Activated CD8-positive, alpha-beta memory T cell treated with anti-CD3 and anti-CD28 coated beads for 4 hours (primary cell): Measurements from ENCODE around the gene FGD6.

Experiments used
- DNase-seq, 2 donors: peaks; one replicate each; pipeline ENCODE4 v3.0.0-alpha.2; 2020; ENCODE audit warnings: low read depth in 2 of 2

The FGD6 gene

DNA sequence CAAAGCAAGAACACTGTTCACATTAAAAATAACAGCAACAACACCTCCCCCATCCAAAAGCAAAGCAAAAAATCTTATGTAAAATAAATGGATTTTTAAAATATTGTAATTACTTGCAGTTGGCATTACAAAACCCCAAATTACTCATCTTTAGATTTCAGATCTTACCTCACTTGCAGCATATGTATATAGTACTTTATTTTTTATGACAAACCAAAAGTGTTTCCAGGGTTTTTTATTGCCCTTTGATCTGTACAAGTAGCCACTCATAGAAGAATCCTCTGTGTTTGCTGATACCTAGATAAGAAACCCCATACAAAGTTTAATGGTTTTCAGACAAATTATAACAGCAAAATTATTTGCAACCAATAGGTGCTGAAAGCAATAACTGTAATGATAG is 131.7 kb downstream of the FGD6 start:
- DNase-seq: no peak

DNA sequence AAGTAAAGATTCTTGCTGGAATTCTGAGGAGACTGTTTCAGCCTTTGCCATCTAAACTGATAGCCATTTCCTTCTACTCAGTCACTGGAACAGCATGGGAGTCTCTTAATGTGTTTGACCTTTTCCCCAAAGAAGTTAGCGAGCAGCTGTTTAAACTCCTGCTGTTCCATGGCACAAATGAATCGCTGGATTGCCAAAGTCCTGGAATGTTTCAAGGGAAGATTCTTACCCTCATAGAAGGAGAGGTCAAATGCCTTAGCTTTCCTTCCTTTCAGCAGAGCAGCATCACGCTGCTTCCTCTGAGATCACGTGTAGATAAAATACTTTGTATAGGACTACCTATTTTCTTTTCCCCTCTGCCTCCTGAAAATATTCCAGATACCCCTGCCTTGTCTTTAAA is 133.3 kb downstream of the FGD6 start:
- DNase-seq: no peak

DNA sequence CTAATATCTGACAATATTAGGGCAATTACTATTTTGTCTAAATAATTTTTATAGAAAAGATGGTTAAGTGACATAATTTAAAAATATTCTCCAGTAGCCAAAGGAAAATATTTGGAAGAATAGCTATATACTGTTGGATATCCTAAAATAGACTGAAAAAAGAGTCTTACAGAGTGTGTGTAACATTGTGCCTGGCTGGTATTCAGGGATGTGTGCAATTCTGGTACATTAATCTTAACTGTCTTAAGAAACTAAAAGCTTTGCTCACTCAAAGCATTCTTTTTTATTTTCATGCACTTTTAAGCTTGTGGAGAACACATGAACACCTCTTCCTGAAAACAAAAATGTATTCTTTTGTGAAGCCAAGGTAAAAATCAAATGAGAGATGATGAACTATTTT is 133.8 kb downstream of the FGD6 start:
- no peak for DNase-seq

DNA sequence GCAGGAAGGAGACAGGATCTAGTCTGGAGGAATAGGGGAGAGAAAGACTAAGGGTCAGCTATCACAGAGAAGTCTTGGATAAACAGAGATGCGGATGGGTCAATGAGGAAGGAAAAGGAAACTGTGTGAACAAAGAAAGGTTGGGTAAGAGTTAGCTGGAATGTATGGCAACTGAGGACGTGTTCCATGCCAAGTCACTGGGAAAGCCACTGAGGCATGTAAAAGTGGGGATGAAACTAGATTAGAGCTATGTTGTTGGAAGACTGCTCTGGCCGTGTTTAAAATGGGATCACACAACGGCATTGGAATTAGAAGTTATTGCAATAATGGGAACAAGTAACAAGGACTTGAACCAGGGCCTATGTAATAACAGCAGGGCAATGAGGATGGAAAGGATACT is 139.9 kb downstream of the FGD6 start:
- DNase-seq: no peak

DNA sequence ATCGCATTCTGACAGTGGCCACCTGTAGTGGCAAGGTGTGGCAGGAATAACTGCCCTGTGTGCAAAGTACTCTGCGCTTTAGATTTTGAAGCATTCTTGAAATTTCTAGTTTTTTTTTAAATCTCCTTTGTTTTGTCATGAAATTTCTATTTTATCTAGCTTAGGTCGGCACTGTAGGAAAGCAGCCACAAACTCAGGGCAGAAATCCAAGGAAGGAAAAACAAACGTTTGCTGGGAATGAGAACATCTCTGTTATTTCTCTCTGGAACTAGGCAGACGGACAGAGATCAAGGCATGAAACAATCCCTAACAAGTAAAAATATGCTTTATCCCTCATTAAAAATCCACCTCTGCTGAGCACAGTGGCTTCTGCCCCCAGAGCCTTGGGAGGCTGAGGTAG is 142.5 kb downstream of the FGD6 start:
- no peak for DNase-seq

DNA sequence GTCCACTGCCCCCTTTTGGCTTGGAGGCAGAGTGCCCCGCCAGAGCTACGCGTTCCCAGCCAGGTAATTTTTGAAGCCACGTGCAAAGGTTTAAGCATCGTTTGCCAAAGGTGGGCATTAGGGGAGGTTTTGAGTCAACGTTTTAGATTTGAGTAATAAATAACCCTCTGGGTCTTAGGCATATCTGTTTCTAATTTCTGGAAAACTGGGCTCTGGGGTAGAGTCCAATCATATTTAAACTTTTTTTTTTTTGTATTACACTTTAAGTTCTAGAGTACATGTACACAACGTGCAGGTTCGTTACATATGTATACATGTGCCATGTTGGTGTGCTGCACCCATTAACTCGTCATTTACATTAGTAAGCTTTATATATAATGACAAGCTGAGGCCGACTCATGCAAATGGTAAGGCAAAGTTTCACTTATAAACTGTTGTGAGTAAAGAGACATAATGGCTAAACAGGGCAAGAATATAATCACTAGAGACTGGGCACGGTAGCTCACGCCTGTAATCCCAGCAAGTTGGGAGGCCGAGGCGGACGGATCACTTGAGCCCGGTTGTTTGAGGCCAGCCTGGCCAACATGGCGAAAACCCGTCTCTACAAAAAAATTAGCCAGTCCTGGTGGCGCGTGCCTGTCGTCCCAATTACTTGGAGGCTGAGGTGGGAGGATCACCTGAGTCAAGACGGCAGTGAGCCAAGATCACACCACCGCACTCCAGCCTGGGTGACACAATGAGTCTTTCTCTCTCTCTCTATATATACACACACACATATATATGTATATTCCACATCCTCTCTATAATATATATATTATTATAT is 143.4 kb downstream of the FGD6 start:
- DNase-seq: no peak

DNA sequence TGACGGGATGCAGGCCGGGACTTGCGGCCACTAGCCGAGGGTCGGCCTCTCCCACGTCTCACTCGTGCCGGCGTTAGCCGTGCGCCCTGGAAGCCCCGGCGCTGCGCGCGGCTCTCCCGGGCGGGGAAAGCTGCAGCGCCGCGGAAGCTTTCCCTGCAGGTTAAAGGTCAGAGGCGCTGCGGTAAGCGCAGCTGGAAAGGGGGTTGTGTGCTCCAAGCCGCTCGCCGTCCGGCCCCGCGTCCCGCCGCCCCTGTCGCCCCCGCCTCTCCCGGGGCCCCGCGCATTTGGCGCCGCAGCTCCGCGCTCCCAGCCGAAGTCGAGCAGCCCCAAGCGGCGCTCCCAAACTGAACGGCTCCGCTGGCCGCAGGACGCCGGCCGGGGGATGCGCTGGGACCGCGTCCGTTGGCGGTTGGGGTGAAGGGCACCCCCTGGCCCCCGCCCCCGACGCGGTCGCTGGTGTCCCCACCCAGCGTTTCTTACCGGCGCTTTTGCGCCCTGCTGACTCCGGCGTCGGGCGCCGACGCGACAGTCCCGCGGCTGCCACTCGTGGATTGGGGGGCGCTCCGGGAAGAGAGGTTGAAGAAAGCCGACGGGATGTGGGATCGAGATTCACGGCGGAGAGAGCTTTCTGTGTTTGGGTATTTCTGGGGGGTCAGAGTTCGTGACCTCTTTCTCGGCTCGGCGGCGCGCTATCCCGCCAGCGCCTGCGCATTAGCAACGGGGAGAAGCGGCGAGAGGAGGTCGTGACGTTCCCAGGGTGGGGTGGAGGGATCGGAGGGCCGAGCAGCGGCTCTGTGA is 144.2 kb downstream of the FGD6 start, which contains the start of gene NR2C1:
NR2C1 (minus strand) TSS at position 719 of the 798 bp plus-strand sequence. CDS start 6,234 bp downstream, outside the sequence.
- peak; percentile 82 to 89 for DNase-seq

DNA sequence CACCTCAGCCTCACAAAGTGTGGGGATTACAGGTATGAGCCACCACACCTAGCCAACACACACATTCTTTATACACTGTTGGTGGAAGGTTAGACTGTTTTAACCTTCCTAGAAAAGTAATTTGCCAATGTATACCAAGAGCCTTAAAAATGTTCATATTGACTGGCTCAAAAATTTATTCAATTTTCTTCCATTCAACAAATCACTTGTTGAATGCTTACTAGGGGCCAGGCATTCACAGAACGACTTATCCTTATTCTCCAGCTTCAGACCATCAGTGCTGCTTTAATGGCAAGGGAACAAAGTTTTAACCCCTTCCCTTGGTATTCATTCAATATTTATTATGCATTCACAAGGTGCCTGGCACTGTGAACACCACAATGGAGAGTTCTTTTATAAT is 146.9 kb downstream of the FGD6 start:
- no peak for DNase-seq

DNA sequence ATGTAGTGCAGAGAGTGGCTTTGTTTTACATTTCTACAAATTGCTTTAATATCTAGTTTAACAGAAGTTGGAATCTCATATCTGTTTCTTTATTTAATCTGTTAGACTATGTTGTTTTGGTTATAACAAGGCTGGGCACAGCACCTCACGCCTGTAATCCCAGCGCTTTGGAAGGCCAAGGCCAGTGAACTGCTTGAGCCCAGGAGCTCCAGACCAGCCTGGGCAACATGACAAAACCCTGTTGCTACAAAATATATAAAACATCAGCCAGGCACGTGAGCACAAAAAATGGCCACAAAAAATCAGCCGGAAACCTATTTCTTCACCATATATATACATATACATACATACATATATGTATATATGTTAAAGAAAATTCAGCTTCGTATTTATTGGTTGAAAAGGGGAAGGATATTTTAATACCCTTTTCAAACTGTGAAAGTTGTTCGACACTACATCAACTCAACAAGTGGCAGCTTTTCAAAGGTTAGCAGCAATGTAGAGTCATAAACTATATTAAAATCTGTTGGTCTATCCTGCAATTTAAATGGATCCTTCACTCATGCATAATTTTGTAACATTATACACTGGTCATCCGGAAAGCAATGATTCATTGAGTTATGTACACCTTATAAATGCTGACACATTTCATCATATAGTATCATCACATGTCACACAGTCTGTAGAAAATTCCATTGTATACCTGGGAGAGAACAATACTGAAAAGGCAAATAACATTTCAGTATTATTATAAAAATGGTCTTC is 151.0 kb downstream of the FGD6 start:
- DNase-seq: no peak

DNA sequence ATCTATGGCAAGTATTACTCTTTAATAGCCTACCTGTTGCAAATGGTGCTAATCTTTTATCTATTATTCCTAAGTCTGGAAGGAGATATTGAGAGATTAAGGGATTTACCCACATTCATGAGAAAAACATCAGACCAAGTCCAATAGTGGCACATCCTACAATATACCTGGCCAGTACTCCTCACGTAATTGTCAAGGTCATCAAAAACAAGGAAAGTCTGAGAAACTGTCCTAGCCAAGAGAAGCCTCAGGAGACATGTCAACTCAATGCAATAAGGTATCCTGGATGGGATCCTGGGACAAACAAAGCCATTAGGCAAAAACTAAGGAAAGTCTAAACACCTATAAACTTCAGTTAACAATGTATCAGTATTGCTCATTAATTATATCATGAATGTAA is 156.3 kb downstream of the FGD6 start:
- no peak for DNase-seq

DNA sequence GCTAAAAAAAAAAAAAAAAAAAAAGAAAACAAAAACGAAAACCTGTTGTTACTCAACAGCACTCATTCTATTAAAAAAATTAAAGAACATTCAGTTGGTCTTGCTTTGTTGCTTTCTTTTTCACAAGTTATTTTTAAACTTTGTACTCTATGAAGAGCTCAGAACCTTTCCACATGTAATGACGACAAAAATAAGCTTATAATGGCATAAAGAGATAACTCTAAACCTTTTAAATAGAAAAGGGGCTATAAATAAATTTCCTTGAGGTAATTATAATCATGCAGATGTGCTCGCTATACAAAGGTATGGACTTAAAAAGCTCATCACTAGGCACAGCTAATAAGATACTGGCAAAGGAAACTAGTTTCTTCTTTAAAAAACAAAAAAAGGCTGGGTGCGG is 157.3 kb downstream of the FGD6 start:
- no peak for DNase-seq

DNA sequence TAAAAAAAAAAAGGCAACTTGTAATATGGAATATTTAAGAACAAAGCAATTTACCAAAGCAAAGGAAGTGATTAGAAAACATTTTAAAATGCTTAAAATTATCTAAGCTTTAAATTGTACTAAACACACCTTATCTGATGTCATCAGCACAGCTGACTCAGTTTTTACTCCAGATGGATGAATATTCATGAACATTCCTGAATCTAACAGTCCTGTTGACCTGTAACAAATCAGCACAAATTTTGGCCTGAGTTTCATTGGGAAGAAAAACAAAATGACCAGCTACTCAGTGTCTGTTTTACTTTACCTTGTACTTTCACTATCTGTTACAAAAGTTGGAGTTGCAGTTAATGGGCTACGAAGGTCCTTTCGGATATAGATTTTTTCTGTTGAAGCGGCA is 159.8 kb downstream of the FGD6 start:
- no peak for DNase-seq

DNA sequence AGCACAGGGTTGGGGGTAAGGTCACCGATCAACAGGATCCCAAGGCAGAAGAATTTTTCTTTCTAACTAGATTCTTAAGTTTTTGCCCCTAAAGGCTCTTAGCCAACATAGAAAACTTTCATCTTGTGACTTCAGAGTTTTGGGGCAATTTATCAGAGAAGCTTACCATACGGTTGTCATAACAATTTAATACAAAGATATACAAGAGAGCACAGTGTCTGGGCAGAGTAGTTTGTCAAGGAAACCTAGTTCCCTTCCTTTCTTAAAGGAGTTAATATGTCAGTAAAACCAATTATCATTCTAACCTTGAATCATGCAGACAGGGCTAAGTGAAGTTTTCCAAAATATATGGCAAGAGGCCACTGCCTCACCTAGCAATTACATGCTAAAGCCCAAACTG is 162.2 kb downstream of the FGD6 start:
- no peak for DNase-seq

DNA sequence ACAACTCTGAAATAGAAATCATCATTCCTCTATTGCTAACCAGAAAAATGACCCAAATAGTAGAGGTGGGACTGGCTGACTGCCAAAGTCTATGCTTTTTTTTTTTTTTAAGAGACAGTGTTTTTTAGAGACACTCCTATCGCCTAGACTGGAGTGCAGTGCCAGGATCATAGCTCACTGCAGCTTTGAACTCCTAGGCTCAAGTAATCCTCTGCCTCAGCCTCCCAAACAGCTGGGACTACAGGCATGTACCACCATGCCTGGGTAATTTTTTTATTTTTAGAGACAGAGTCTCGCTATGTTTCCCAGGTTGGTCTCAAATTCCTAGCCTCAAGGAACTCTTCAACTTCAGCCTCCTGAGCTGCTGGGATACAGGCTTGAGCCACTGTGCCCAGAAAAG is 163.1 kb downstream of the FGD6 start:
- DNase-seq: no peak

DNA sequence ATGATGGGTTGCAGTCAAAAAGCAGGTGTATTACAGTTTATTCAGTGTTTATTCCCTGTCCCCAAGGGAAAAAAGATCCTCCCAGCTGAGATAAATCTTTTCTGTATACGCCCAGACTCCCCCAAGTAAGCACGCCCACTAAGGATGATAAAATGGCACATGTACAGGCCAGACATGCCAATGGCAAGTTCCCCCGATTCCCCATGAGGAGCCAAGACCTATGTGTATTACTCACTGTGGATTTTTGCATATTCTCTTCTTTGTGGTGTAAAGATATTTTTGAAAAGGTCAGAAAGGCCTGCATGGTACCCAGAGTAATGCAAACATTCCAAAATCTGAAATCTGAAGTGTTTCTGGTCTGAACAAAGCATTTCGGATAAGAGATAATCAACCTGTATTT is 166.0 kb downstream of the FGD6 start:
- no peak for DNase-seq

DNA sequence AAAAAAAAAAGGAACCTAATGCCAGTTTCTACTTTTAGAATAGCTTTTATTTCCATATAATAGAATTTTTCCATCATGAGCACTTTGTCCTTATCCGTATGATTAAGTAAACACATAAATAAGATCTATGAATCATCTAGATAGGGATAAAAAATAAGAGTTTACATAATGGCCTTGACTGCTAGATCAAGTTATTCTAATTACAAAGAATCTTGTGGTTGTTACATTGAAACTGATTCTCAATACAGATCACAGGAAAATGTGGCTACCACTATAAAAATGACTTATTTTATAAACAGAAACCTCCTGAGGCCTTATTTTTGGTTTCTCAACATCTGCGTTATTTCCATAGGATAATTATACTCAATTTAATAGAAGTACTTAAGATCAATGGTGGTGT is 179.4 kb downstream of the FGD6 start:
- DNase-seq: no peak

DNA sequence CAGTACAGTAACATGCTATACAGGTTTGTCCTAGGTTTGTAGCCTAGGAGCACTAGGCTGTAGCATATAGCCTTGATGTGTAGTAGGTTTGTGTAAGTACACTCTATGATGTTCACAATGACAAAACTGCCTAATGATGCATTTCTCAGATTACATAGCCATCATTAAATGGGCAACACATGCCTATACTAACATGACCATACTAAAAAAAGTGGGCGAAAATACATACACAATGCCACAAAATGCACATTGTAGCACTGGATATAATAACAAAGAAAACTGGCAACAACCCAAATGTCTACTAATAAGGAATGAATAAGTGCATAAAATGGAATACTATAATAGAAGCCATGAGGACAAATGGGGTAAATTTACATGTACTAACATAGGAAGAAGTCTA is 182.5 kb downstream of the FGD6 start:
- no peak for DNase-seq
